ENCODE results near the gene EFHC1.

The EFHC1 gene

GRCh38 chr6:52505726-52506409 lies 85.7 kb downstream of the EFHC1 start:
- no peak for DNase-seq

DNA sequence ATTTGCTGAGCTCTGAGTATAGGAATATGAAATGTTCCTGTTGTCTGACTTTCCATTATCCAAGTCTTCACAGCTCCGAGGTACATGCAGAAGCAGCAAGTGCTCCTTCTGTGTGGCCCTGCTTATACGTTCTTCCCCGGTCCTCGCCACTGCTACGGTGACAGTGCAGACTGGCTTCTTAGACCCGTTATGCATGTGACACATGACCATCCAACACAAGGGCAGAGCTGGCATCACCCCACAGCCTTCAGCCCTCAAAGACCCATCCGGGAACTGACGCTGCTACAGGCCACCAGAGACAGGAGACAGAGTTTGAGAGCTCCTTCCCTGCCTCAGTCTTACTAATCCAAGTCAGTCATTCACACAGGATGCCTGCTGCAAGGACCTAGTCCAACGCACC lies 86.3 kb downstream of the EFHC1 start:
- no peak for DNase-seq

- no peak for DNase-seq
These were observed 87.6 kb downstream of the EFHC1 start for GRCh38 chr6:52507557-52508260.

- no peak for DNase-seq
These were observed 88.2 kb downstream of the EFHC1 start for GRCh38 chr6:52508261-52508739.

DNA sequence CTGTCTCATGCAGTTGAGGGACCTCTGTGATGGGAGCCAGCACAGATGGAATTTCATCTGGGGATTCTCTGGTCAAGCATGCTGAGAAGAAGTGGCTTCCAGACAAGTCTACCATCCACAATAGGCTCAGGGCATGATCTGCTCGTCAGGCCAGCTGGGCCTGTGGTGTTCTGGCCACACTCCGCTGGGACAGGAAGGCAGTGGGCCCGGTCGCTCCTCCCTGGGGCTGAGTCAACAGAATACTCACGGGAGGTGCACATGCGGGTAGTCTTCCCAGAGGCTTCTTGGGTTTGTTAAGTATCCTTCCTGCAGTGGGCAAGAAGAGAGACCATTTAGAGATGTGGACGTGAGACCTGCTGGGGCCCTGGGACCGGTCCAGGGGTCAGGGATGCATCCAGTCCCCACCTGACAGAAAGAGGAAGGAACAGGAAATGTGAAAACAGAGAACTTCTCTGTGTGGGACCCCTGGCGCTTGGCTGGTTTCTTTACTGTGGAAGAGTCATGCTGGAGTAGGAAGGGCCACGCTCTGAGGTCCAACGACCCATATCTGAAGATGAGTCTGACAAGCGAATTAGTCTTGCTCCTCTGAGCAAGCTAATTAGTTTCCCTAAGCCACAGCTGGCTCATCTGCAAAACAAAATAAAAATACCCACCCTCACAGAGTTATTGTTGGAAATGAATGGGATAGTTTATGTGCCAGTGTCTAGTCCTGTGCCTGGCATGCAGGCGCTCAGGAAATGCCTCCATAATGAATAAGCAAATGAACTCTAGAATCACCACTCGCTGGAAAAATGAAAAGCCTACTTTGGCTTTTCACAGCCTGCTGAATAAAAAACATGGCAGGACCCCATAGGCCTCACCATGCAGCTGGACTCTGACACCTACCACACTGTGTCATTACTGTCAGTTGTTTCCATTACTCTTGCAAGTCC lies 89.4 kb downstream of the EFHC1 start:
- no peak for DNase-seq

DNA sequence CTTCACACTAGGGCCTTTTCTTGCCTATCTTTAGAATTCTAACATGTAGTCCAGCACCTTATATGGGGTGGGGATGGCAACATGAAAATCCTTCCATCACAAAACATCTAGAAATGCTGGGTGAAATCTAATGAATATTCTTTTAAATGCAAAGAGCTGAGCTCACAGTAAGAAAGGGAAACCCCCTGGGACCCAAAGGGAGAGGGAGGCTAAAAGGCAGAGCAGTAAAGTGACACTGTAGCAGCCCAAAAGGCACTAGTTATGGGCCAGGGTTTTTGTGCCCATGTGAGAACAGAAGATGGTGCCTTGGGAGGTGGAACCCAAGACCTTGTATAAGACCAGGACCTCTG lies 90.0 kb downstream of the EFHC1 start:
- no peak for DNase-seq

DNA sequence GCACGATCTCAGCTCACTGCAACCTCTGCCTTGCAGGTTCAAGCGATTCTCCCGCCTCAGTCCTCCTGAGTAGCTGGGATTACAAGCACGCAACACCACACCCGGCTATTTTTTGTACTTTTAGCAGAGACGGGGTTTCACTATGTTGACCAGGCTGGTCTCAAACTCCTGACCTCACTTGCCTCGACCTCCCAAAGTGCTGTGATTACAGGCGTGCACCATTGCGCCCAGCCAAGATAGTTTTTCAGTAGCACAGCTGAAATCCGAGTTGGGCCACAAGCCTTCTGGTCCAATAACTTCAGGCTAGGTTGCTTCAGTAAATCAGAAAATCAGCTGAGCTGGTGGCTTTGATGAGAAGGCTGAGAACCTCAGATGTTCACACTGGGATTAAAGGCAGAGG lies 91.0 kb downstream of the EFHC1 start:
- DNase-seq, result no peak

DNA sequence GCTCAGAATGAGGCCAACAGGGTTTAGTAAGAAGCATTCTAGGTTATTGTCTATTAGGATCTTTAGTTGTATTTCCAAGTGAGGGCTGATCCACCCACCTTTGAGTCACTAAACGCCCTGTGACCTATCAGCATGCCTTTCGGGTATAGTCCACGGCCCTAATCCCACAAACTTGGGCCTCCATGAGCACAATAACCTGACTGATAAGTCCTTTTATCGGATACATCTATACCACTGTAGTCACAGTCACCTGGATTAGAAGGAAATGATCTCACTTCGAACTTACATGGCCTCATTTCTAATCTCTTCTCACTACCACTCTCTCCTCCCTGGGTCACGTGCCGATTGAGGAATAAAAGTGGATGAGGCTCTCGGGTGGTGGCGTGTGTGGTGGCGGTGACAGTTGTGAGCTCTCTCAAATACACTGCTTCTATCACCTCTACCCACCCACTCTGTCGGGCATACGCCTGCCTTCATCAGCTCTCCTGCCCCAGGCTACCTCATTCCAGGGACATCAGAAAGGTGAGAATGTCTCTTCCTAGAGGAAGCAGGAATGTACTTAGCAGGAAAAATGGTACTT lies 91.5 kb downstream of the EFHC1 start:
- no peak for DNase-seq

DNA sequence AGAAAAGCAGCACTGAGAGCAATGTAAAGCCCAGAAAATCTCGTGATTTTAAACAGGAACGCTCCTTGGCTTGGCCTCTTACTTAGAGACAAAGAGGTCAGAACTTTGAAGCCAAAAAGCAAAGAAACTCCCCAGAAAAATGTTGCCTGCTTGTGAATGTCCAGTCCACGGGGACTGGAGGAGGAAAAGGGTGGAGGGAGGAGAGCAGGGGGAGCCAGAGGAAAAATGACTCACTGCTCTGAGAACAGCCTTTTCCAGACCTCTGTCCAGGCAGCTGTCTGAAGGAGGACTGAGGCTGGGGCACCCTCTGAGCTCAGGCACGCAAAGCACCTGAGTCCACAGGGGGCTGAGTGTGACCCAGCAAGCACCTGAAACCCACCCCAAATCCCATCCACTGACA lies 92.1 kb downstream of the EFHC1 start:
- DNase-seq, result no peak

DNA sequence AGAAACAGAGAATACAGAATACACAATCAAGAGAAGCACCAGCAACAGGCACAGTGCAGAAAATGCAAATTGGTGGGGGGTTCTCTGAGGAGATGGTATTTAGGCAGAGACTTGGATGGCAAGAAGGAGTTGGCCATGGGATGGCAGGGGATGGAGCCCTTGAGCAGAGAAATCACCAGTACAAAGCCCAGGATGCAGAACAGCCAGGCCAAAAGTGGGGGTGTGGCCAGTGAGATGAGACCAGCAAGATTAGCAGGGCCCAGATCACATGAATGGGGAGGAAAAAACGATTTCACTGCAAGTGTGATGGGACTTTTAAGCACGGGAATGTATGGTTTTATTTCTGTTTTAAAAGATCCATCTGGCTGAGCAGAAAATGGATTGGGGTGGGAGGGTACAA lies 93.3 kb downstream of the EFHC1 start:
- no peak for DNase-seq

DNA sequence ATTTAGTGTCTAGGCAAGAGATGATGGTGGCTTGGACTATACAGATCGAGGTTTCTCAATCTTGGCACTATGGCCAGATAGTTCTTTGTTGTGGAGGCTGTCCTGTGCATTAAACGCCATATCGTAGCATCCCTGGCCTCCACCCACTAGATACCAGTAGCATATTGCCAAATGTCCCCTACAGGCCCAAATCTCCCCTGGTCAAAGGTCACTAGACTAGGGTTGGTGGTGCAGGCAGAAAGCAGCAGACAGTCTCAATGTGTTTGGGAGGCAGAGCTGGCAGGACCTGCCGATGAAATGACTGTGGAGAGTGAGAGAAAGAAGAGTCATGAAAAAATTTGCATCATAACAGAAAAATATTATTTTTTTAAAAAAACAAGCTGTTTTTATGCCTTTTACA lies 93.8 kb downstream of the EFHC1 start:
- DNase-seq, result no peak

- DNase-seq, result no peak
These were observed 94.4 kb downstream of the EFHC1 start for GRCh38 chr6:52514514-52514913.

- no peak for DNase-seq
These were observed 95.2 kb downstream of the EFHC1 start for GRCh38 chr6:52515219-52515960.

DNA sequence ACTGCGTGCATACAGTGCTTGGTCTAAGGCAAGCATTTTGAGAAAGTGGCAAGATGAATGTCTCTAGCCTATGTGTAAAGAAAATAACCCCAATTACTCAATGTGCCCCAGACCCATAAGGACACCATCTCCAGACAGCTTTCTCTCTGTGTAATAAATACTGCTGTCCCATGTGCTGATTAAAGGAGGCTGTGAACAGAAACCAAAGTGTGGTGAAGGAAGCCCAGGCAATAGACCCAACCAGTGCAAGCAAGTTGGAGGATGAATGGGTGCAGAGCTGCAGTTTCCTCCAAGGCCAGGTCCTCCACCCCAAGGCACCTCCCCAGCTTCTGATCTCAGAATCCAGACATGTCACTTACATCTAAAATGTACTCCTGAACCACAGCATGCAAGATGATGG lies 96.1 kb downstream of the EFHC1 start:
- DNase-seq, result no peak

DNA sequence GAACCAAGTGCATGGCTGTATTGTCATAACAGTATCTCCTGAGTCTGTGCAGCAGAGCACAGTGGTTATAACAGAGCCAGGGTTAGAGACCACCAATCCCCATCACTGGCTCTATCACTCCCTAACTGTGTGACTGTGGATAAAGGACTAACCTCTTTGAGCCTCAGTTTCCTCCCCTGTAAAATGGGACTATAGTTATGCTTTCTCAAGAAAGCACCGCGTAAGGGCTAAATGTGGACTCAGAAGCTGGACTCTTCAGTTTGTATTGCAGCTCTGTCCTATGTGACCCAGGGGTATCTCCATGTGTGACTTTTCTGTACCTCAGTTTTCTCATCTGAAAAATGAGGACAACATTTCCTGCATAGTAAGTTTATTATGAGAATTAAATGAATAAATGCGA lies 96.8 kb downstream of the EFHC1 start:
- DNase-seq, result no peak

GRCh38 chr6:52517502-52518278 lies 97.5 kb downstream of the EFHC1 start:
- DNase-seq, result no peak

- no peak for DNase-seq
These were observed 98.3 kb downstream of the EFHC1 start for GRCh38 chr6:52518279-52518945.

- DNase-seq, result no peak
These were observed 99.5 kb downstream of the EFHC1 start for GRCh38 chr6:52519618-52520017.

DNA sequence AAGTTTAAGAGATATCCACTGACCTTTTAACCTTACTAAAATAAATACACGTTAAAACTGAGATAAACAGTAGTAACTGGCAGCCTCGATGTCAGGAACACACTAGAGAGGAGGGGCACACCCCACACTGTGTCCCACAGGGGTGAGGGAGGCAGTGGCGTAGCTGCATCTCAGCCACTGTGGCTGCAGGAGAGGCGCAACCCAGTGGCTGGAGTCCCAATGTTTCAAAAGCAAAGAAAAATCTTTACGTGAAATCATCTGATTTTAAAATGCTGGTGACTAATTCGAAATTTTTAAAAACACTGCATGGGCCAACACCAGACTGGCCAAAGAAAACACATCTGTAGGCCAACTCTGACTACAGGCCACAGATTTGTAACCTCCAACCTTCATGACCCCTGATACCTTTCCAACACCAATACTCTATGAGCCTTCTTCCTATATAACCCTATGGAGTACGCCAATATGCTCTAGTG lies 102.0 kb downstream of the EFHC1 start:
- no peak for DNase-seq

- no peak for DNase-seq
These were observed 102.5 kb downstream of the EFHC1 start for GRCh38 chr6:52522655-52523054.

All from effector CD4-positive, alpha-beta T cell (primary cell).